ENCODE data around the gene ALKBH3. TPM values are rescaled to one million over a fixed set of nuclear protein-coding genes. Genes with fewer than 3 reads are reported as not detected.

ALKBH3 gene
- total RNA-seq, 1 experiment from 2014 or later, result 13.3 TPM

GRCh38 chr11:43907028-43907975 is 26.7 kb downstream of the ALKBH3 start (continued):
- TF ChIP-seq ZNF281 (CRISPR knock-in tag; IDR thresholded peaks at IDR 0.05), result no peak

- no peak for ATAC-seq
- POLR2A ChIA-PET, result no interaction called here
Measured at GRCh38 chr11:43908191-43908590, 27.6 kb downstream of the ALKBH3 start.

More at GRCh38 chr11:43908191-43908590, 27.6 kb downstream of the ALKBH3 start:
- no peak overlapping the region for H3K27ac Mint-ChIP-seq
- TF ChIP-seq ERG (CRISPR knock-in tag; IDR thresholded peaks at IDR 0.05), result no peak
- TF ChIP-seq E2F1 (CRISPR knock-in tag; IDR thresholded peaks at IDR 0.05), result no peak
- no peak for TF ChIP-seq ZNF138 (CRISPR knock-in tag; conservative IDR thresholded peaks at IDR 0.05)
- TF ChIP-seq TEAD4 (CRISPR knock-in tag; IDR thresholded peaks at IDR 0.05), result no peak
- TF ChIP-seq AFF4 (CRISPR knock-in tag; IDR thresholded peaks at IDR 0.05; ENCODE audit: borderline replicate concordance), result no peak
- no peak for TF ChIP-seq SMAD4 (CRISPR knock-in tag; IDR thresholded peaks at IDR 0.05)
- TF ChIP-seq HMGXB4 (CRISPR knock-in tag; IDR thresholded peaks at IDR 0.05), result no peak
- TF ChIP-seq NFATC4 (CRISPR knock-in tag; IDR thresholded peaks at IDR 0.05), result no peak
- TF ChIP-seq OVOL2 (CRISPR knock-in tag; IDR thresholded peaks at IDR 0.05; ENCODE audit: borderline replicate concordance), result no peak
- no peak for TF ChIP-seq CREB1 (CRISPR knock-in tag; IDR thresholded peaks at IDR 0.05)
- no peak overlapping the region for H3K4me3 Mint-ChIP-seq
- no peaks in the 10 kb centered on the region for H3K9me3 Mint-ChIP-seq
- no peaks in the 10 kb centered on the region for H3K36me3 Mint-ChIP-seq
- CTCF ChIA-PET, result interaction anchor here (1.0 to 1.9 kb wide), 4 partner anchors 16 to 186 kb away, joined by 4 to 8 read pairs (median 4); partner anchors contain the start of gene C11orf96
- no peaks in the 10 kb centered on the region for H3K27me3 Mint-ChIP-seq (ENCODE audit: low read depth)
- no peaks in the 10 kb centered on the region for H3K4me1 Mint-ChIP-seq
- DNase-seq (ENCODE audit: low spot score), result no peak

Measured in WTC11 (cell line).